ENCODE results near the gene SLC2A10.
A peak's percentile ranks its signal among the peaks of the same experiment; 100 is the strongest.

Gene SLC2A10

GRCh38 chr20:46723039-46723438 lies 13.6 kb downstream of the SLC2A10 start:
- no peak overlapping the region for H3K4me3 ChIP-seq (ENCODE audit: control insufficient read depth, low read depth, low read length)
- TF ChIP-seq, protein P1, sequence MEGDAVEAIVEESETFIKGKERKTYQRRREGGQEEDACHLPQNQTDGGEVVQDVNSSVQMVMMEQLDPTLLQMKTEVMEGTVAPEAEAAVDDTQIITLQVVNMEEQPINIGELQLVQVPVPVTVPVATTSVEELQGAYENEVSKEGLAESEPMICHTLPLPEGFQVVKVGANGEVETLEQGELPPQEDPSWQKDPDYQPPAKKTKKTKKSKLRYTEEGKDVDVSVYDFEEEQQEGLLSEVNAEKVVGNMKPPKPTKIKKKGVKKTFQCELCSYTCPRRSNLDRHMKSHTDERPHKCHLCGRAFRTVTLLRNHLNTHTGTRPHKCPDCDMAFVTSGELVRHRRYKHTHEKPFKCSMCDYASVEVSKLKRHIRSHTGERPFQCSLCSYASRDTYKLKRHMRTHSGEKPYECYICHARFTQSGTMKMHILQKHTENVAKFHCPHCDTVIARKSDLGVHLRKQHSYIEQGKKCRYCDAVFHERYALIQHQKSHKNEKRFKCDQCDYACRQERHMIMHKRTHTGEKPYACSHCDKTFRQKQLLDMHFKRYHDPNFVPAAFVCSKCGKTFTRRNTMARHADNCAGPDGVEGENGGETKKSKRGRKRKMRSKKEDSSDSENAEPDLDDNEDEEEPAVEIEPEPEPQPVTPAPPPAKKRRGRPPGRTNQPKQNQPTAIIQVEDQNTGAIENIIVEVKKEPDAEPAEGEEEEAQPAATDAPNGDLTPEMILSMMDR (conservative IDR thresholded peaks at IDR 0.05; ENCODE audit: control insufficient read depth, insufficient read depth, low read depth, low read length), result no peak
- DNase-seq (ENCODE audit: low read depth), result no peak

- no peak for DNase-seq (ENCODE audit: low read depth)
- TF ChIP-seq, protein P1 (conservative IDR thresholded peaks at IDR 0.05; ENCODE audit: control insufficient read depth, insufficient read depth, low read depth, low read length), result no peak
- no peak overlapping the region for H3K4me3 ChIP-seq (ENCODE audit: control insufficient read depth, low read depth, low read length)
Measured at GRCh38 chr20:46724343-46724959, 15.0 kb downstream of the SLC2A10 start.

DNA sequence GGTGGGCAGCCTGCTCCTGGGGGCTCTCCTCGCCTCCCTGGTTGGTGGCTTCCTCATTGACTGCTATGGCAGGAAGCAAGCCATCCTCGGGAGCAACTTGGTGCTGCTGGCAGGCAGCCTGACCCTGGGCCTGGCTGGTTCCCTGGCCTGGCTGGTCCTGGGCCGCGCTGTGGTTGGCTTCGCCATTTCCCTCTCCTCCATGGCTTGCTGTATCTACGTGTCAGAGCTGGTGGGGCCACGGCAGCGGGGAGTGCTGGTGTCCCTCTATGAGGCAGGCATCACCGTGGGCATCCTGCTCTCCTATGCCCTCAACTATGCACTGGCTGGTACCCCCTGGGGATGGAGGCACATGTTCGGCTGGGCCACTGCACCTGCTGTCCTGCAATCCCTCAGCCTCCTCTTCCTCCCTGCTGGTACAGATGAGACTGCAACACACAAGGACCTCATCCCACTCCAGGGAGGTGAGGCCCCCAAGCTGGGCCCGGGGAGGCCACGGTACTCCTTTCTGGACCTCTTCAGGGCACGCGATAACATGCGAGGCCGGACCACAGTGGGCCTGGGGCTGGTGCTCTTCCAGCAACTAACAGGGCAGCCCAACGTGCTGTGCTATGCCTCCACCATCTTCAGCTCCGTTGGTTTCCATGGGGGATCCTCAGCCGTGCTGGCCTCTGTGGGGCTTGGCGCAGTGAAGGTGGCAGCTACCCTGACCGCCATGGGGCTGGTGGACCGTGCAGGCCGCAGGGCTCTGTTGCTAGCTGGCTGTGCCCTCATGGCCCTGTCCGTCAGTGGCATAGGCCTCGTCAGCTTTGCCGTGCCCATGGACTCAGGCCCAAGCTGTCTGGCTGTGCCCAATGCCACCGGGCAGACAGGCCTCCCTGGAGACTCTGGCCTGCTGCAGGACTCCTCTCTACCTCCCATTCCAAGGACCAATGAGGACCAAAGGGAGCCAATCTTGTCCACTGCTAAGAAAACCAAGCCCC lies 16.0 kb downstream of the SLC2A10 start:
- H3K4me3 ChIP-seq (ENCODE audit: control insufficient read depth, low read depth, low read length), result no peak overlapping the region
- DNase-seq (ENCODE audit: low read depth), result no peak
- TF ChIP-seq, protein P1 (conservative IDR thresholded peaks at IDR 0.05; ENCODE audit: control insufficient read depth, insufficient read depth, low read depth, low read length), result no peak

- H3K4me3 ChIP-seq (ENCODE audit: control insufficient read depth, low read depth, low read length), result no peak overlapping the region
- TF ChIP-seq, protein P1 (conservative IDR thresholded peaks at IDR 0.05; ENCODE audit: control insufficient read depth, insufficient read depth, low read depth, low read length), result no peak
- DNase-seq (ENCODE audit: low read depth), result no peak
Measured at GRCh38 chr20:46731770-46732169, 22.3 kb downstream of the SLC2A10 start.

- no peak for DNase-seq (ENCODE audit: low read depth)
- TF ChIP-seq, protein P1 (conservative IDR thresholded peaks at IDR 0.05; ENCODE audit: control insufficient read depth, insufficient read depth, low read depth, low read length), result no peak
- H3K4me3 ChIP-seq (ENCODE audit: control insufficient read depth, low read depth, low read length), result no peak overlapping the region
Measured at GRCh38 chr20:46735436-46735835, 26.0 kb downstream of the SLC2A10 start.

- no peak overlapping the region for H3K4me3 ChIP-seq (ENCODE audit: control insufficient read depth, low read depth, low read length)
- peak; percentile 38 for DNase-seq (ENCODE audit: low read depth)
- TF ChIP-seq, protein P1 (conservative IDR thresholded peaks at IDR 0.05; ENCODE audit: control insufficient read depth, insufficient read depth, low read depth, low read length), result no peak
Measured at GRCh38 chr20:46739431-46740213, 30.2 kb downstream of the SLC2A10 start.
